PFSK-1 (cell line): ENCODE measurements around the gene PTPN5.

Experiments
- FOXP2 ChIP-seq: optimal IDR thresholded peaks from 2 replicates; pipeline ENCODE3; 2011; ENCODE audit warnings: borderline replicate concordance, control low read depth, inconsistent platforms; ENCODE audit not compliant: insufficient read depth; ENCODE audit errors: extremely low read length, extremely low read depth
- POLR2AphosphoS5 ChIP-seq: IDR thresholded peaks from 2 replicates; pipeline ENCODE4 v1.6.1; 2012; ENCODE audit warnings: low read depth, mild to moderate bottlenecking, control low read depth, low read length, moderate library complexity
- SIN3A ChIP-seq: IDR thresholded peaks from 2 replicates; pipeline ENCODE4 v1.6.1; 2012; ENCODE audit warnings: mild to moderate bottlenecking, low read length, moderate library complexity, borderline replicate concordance; ENCODE audit not compliant: insufficient read depth
- TAF1 ChIP-seq: IDR thresholded peaks from 2 replicates; pipeline ENCODE4 v1.6.1; 2012; ENCODE audit warnings: low read length, control low read depth, borderline replicate concordance; ENCODE audit not compliant: insufficient read depth
- TF ChIP-seq, protein P1 (sequence below), 2 experiments: IDR thresholded peaks; 2 replicates each; pipeline versions ENCODE4 v1.6.1 to v1.8.0; 2011 to 2012; ENCODE audit warnings: low read depth in 2 of 2, low read length in 2 of 2, control low read depth in 1 of 2, inconsistent platforms in 1 of 2, mild to moderate bottlenecking in 1 of 2, moderate library complexity in 1 of 2; ENCODE audit not compliant: insufficient read depth in 1 of 2

PTPN5 gene

DNA sequence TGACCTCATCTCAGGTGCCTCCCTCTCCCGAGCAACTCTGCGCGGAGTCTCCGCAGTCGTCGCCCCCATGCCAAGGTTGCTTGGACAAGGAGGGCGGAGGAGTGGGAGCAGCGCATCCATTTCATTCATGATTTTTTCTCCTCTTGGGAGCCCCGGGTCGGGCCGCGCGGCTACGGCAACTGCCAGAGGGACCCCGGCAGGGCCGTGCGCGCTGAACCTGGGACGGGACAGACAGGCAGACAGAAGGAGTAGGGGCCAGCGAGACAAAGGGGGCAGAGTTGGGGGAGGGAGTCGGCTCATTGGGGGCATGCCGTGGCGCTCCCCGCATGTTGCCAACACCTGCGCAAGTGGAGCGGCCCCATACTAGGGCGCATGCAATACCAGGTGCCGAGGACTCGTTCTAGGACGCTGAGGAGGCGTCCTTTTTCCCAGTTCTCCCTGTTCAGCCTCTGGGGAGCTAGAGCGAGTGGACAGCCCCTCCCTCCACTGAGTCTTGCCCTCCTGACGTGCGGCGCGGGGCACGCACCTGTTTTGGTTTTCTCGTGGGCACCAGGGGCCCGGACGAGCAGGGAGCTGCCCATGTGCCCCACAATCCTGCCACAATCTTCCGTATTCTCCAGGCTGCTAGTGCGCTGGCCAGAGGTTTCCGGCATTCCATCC is 501 bp upstream of the PTPN5 start:
- TF ChIP-seq TAF1: no peak
- TF ChIP-seq FOXP2: no peak
- TF ChIP-seq, protein P1, sequence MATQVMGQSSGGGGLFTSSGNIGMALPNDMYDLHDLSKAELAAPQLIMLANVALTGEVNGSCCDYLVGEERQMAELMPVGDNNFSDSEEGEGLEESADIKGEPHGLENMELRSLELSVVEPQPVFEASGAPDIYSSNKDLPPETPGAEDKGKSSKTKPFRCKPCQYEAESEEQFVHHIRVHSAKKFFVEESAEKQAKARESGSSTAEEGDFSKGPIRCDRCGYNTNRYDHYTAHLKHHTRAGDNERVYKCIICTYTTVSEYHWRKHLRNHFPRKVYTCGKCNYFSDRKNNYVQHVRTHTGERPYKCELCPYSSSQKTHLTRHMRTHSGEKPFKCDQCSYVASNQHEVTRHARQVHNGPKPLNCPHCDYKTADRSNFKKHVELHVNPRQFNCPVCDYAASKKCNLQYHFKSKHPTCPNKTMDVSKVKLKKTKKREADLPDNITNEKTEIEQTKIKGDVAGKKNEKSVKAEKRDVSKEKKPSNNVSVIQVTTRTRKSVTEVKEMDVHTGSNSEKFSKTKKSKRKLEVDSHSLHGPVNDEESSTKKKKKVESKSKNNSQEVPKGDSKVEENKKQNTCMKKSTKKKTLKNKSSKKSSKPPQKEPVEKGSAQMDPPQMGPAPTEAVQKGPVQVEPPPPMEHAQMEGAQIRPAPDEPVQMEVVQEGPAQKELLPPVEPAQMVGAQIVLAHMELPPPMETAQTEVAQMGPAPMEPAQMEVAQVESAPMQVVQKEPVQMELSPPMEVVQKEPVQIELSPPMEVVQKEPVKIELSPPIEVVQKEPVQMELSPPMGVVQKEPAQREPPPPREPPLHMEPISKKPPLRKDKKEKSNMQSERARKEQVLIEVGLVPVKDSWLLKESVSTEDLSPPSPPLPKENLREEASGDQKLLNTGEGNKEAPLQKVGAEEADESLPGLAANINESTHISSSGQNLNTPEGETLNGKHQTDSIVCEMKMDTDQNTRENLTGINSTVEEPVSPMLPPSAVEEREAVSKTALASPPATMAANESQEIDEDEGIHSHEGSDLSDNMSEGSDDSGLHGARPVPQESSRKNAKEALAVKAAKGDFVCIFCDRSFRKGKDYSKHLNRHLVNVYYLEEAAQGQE (IDR thresholded peaks at IDR 0.05; ENCODE audit: insufficient read depth in 1 of 2, low read depth in 2 of 2, low read length in 2 of 2): no peak
- TF ChIP-seq POLR2AphosphoS5: no peak
- TF ChIP-seq SIN3A: no peak

DNA sequence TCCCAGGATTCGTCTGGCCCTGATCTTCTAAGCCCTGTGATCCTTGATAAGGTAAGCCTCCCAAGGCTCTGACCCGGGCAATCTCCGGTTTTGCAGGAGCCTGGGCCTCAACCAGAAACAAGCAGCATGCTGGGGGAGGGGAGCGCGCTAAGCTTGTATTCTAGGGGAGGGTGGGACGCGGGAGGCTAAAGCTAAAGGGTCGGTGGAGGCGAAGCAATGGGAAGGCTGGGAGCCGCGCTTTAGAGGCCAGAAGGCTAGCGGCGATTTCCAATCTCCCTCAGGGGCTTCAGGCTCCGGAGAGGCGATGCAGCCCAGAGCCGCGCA is 753 bp downstream of the PTPN5 start:
- TF ChIP-seq FOXP2: no peak
- no peak for TF ChIP-seq SIN3A
- TF ChIP-seq, protein P1 (IDR thresholded peaks at IDR 0.05; ENCODE audit: insufficient read depth in 1 of 2, low read depth in 2 of 2, low read length in 2 of 2): no peak
- no peak for TF ChIP-seq POLR2AphosphoS5
- no peak for TF ChIP-seq TAF1

GRCh38 chr11:18789942-18790341 is 1.7 kb downstream of the PTPN5 start:
- TF ChIP-seq SIN3A (no peak), POLR2AphosphoS5 (no peak), TAF1 (no peak), FOXP2 (no peak)
- TF ChIP-seq, protein P1 (IDR thresholded peaks at IDR 0.05; ENCODE audit: insufficient read depth in 1 of 2, low read depth in 2 of 2, low read length in 2 of 2): no peak

- TF ChIP-seq FOXP2 (no peak), SIN3A (no peak), TAF1 (no peak), POLR2AphosphoS5 (no peak)
- TF ChIP-seq, protein P1 (IDR thresholded peaks at IDR 0.05; ENCODE audit: insufficient read depth in 1 of 2, low read depth in 2 of 2, low read length in 2 of 2): no peak
Measured at GRCh38 chr11:18785411-18785810, 6.2 kb downstream of the PTPN5 start.
